Right renal pelvis (tissue), 4 donors: ENCODE data around the gene GTF2A1L. TPM values are rescaled to one million over a fixed set of nuclear protein-coding genes. Genes with fewer than 3 reads are reported as not detected.
"Not testable (repeated sequence)": the region's sequence is repeated elsewhere in the genome, so short reads cannot be mapped to it uniquely, and the experiment has no call there.

Experiments used
- DNase-seq, 4 donors: peaks; one replicate each; pipeline ENCODE4 v3.0.0-alpha.2; 2013; ENCODE audit warnings: low read depth in 4 of 4, low spot score in 3 of 4, missing footprints in 1 of 4
- polyA plus RNA-seq, 4 donors: library from polyadenylated mRNA; unstranded; fragments of 120-200 nt; gene quantifications; one replicate each; pipeline ENCODE4 v1.2.1, GENCODE V29; 2013; ENCODE audit not compliant: insufficient read length in 4 of 4

Gene GTF2A1L
- polyA plus RNA-seq, result 1 to 10 TPM in 1 of 4 donors, under 1 TPM in 3; 0.23 to 3.2 (median 0.66) TPM

- DNase-seq, result no peak
These were observed at the start of gene GTF2A1L for GRCh38 chr2:48617618-48618017. Gene GTF2A1L (plus strand): TSS chr2:48617856. CDS start chr2:48617875, 19 bp downstream.

GRCh38 chr2:48568547-48568946 lies 49.1 kb upstream of the GTF2A1L start:
- no peak for DNase-seq

- no peak for DNase-seq
These were observed 48.2 kb upstream of the GTF2A1L start for GRCh38 chr2:48569433-48569832.

- no peak for DNase-seq
These were observed 44.8 kb upstream of the GTF2A1L start for GRCh38 chr2:48572816-48573215.

- DNase-seq, result no peak
These were observed 43.0 kb upstream of the GTF2A1L start for GRCh38 chr2:48574353-48575287.

- DNase-seq, result no peak
These were observed 39.3 kb upstream of the GTF2A1L start for GRCh38 chr2:48578313-48578712.

- DNase-seq, result no peak
These were observed 33.7 kb upstream of the GTF2A1L start for GRCh38 chr2:48583961-48584360.

GRCh38 chr2:48584551-48584950 lies 33.1 kb upstream of the GTF2A1L start:
- no peak for DNase-seq

- DNase-seq, result no peak
These were observed 31.2 kb upstream of the GTF2A1L start for GRCh38 chr2:48586433-48586832.

GRCh38 chr2:48587560-48587959 lies 30.1 kb upstream of the GTF2A1L start:
- DNase-seq, result no peak

- DNase-seq, result no peak
These were observed 29.7 kb upstream of the GTF2A1L start for GRCh38 chr2:48587961-48588360.

- DNase-seq, result no peak
These were observed 28.9 kb upstream of the GTF2A1L start for GRCh38 chr2:48588745-48589144.

GRCh38 chr2:48589170-48589767 lies 28.4 kb upstream of the GTF2A1L start:
- DNase-seq, result peak in 2 of 4 donors; percentile 32 to 38

- DNase-seq, result no peak
These were observed 27.6 kb upstream of the GTF2A1L start for GRCh38 chr2:48590017-48590416.

GRCh38 chr2:48592067-48592466 lies 25.6 kb upstream of the GTF2A1L start:
- no peak for DNase-seq

- not testable (repeated sequence) for DNase-seq
These were observed 20.9 kb upstream of the GTF2A1L start for GRCh38 chr2:48596751-48597150.

GRCh38 chr2:48597492-48597891 lies 20.2 kb upstream of the GTF2A1L start:
- DNase-seq, result no peak

- peak in 2 of 4 donors; percentile 39 to 43 for DNase-seq
These were observed 17.3 kb upstream of the GTF2A1L start for GRCh38 chr2:48600204-48600813.

- DNase-seq, result no peak
These were observed 16.7 kb upstream of the GTF2A1L start for GRCh38 chr2:48600917-48601316.

GRCh38 chr2:48601349-48601748 lies 16.3 kb upstream of the GTF2A1L start:
- no peak for DNase-seq

- no peak for DNase-seq
These were observed 12.0 kb upstream of the GTF2A1L start for GRCh38 chr2:48605482-48606175.
